Sciatic nerve (tissue), 2 donors: Measurements from ENCODE around the gene SEMA4C. TPM values are rescaled to one million over a fixed set of nuclear protein-coding genes. Genes with fewer than 3 reads are reported as not detected.
"Not testable (repeated sequence)": the region's sequence is repeated elsewhere in the genome, so short reads cannot be mapped to it uniquely, and the experiment has no call there.

Experiments used
- ATAC-seq: fragments of 200-7000 bp; cut with Tn5 transposase; one replicate; pipeline ENCODE4 v1.9.1; 2020; ENCODE audit warnings: mild to moderate bottlenecking, moderate library complexity
- DNase-seq: peaks from one replicate; pipeline ENCODE4 v3.0.0-alpha.2; 2020; ENCODE audit warnings: low spot score
- intact Hi-C: fragments of 100-400 bp; cut with DNase I; formaldehyde crosslinking; loops from one replicate; pipeline ENCODE4 v1.14.2; 2022
- total RNA-seq: library from RNA; stranded (reverse); fragmentation: NEBNext Ultra II Directional; extraction: Animal tissue kit (Norgen Biotek cat#: 25700); gene quantifications from one replicate; pipeline ENCODE4 v1.2.1, GENCODE V29; 2021
- donor health status: DM: no; HTN: no; CAD: no.
- donor health status: DM: no; HTN: no; CAD: no.

The SEMA4C gene
- total RNA-seq, 1 donor from 2014 or later = 136 TPM

DNA sequence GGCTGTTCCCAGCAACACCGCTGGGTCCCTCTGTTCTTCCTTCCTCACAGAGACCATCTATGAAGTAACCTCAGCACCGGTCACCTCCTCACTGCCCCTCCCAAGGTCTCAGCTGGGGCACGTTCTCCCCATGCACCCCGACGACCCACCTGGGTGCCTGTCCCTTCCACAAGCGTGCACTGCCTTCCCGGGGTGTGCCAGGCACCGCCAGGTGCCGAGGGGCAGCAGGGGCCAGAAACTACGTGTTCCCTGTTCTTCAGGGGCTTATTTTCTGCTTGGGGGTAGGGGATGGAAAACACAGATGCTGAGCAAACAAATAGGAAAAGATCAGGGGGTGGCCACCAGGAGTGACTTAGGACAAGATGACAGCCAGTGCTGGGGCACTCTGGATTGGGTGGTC lies 30.4 kb upstream of the SEMA4C start:
- intact Hi-C loops = loop anchor here (10.0 kb wide), 1 partner anchor 575 kb away; the partner anchor contains the start of gene ITPRIPL1
- no peak for ATAC-seq
- no peak for DNase-seq

DNA sequence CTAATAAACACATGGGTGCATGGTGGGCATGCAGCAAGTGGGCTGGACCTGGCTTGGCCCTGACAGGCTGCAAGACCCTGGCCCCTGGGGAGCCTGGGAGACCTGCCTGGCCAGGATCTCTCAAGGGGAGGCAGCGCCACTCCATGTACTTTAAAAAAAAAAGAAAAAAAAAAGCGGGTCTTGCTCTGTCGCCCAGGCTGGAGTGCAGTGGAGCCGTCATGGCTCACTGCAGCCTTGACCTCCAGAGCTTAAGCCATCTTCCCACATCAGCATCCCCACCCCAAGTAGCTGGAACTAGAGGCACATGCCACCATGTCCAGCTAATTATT lies 29.5 kb upstream of the SEMA4C start:
- DNase-seq (no peak), ATAC-seq (no peak)
- intact Hi-C loops = no loop called here

DNA sequence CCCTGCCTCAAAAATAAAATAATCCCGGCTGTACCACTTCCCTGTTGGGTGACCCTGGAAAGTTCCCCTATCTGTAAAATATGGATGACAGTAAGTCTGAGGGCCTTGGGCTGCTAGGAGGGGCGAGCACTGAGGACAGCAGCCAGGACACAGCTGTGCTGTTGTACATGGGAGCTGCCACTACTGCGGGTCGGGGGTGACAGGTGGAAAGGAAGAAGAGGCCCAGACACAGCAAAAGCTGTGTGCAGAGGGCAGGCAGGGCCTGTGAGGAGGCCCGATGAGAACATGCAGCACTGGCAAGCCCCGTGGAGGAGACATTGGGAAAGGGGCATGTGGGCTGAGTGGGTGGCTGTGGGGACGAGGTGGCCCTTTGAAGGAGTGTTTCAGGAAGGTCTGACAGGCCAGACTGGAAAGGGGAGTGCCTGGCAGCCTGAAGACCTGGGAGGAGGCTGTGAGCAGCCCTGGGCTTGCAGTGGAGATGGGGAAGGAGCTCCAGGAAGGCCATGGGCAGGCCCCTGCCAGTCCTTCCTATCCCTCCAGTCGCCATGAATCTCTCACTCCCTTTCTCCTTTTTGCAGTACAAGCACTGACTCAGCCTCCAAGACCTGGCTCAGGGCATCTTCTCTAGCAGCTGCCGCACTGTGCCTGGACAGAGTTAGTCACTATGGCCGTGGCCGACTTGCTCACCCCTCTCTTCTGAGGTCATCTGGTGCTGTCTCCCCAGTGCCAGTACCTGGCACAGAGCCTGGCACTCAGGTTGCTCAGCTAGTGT lies 28.9 kb upstream of the SEMA4C start:
- intact Hi-C loops = no loop called here
- no peak for ATAC-seq
- no peak for DNase-seq

DNA sequence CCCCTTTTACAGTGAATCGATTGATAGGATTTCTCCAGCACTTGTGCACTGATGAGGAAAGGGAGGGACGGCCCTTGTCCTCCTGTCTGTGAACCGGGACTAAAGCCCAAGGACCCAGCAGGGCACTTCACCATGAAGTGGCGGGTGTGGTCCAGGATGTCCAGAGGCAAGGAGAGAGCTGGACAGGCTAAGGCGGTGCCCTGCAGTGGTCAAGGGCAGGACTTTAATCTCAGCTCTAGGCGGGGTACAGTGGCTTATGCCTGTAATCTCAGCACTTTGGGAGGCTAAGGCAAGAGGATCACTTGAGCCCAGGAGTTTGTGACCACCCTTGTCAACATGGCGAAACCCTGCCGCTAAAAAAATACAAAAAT lies 28.2 kb upstream of the SEMA4C start:
- intact Hi-C loops = no loop called here
- DNase-seq (no peak), ATAC-seq (no peak)

DNA sequence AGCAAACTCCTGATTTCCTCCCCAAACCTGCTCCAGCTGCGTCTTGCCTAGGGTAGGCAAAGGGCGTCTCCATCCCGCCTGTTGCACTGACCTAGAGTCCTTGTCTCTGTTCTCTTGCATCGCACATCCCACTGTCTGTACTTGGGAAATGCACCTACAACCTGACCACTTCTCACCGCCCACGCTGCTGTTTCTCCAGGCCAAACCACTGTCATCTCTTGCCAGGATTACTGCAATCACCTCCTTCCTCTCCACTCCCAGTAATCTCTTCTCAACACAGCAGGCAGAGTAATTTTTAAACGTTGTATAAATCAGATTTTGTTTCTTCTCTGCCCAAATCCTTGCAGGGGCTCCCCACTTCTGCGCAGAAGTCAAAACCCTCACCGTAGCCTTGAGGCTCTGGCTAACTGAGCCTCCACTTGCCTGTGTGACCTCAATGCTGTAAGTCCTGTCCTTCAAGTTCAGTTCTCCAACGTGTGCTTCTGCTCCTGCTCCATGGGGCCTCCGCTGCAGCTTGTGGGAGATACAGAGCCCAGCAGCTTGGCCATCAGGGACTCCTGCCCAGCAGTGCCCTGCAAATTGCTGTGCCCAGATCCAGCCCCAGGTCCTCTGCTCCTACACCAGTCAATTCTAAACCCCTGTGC lies 27.7 kb upstream of the SEMA4C start:
- DNase-seq (no peak), ATAC-seq (no peak)
- intact Hi-C loops = no loop called here

DNA sequence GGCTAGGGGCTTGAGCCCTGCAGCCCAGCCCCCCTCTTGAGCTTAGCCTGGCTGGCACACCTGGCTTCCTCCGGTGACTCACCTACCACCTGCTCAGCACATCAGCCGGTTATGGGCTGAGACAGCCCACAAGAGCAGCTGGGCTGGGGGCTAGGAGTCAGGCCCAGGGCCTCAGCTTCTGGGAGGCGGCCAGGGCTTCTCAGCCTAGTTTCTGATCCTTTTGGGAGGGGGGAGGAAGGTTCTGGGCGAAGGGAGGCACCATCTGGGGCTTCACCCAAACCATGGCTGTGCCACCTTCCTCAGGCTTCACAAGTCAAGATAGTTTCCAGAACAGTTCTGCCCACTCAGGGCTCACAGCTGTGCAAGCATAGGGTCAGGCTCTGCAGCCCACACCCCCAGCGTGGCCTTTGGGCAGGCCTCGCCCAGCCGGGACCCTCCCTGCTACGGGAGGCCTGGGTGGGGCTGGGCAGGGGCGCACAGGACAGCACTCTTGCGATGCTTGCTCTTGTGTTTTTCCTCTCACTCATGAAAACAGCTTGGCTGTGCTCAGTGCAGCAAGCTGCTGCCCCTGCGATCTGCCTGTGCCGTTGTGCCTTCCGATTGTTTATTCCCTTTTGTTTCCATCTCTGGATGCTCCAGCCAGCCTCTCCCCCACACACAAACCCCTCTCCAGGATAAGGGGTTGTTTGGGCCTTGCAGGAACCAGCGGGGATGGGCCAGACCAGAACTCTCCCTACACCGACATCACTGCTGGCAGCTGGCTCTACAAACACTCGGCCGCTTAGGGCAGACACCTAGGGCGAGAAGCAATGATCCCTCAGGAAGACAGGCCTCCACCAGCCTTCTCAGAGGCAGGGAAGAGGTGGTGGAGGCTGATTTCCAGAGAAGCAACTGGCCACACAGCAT lies 26.1 kb upstream of the SEMA4C start:
- intact Hi-C loops = no loop called here
- DNase-seq (no peak), ATAC-seq (peak; percentile 38)

DNA sequence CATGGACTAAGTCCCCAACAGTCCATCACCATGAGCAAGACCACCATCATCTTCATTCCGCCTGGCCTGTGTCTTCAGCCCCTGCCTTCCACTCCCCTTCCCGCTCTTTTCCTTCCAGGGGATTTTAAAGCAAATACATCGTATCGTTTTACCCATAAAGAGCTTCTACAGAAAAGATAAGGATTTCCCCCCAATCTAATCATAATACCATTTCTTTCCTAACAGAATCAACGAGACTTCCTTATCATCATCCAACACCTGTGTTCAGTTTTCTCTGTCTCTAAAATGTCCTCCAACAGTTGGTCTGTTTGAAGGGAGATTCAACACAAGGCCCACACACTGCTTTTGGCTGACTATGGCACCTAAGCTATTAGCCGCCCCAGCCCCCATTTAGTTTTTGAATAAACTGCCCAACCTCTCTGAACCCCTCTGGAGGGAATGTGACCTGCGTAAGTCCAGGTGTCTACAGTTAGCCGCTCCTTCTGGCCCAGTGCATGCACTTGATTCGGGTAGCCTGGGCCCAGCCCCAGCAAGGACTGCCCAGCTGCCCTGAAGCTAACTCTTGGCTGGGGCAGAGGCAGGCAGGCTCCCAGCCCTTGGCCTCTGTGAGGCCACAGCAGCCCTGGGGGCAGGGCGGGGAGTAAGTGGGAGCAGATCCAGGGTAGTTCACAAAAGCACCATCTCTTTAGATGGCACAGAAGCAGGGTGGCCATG lies 25.3 kb upstream of the SEMA4C start:
- ATAC-seq (peak; percentile 42), DNase-seq (no peak)
- intact Hi-C loops = no loop called here

DNA sequence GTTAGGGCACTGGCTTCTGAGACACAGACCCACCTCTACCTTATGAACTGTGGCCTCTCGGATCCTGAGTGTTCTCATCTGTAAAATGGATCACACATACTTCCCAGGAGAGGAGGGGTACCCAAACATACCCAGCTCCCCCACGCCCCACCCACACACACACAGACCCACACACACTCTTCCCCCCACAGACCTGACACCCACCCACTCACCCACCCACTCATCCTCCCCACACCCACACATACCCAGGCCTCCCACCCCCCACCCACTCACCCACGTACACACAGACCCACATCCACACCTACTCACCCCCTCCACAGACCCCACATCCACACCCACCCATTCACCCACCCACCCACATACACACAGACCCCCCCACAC lies 24.3 kb upstream of the SEMA4C start:
- intact Hi-C loops = no loop called here
- ATAC-seq = no peak

DNA sequence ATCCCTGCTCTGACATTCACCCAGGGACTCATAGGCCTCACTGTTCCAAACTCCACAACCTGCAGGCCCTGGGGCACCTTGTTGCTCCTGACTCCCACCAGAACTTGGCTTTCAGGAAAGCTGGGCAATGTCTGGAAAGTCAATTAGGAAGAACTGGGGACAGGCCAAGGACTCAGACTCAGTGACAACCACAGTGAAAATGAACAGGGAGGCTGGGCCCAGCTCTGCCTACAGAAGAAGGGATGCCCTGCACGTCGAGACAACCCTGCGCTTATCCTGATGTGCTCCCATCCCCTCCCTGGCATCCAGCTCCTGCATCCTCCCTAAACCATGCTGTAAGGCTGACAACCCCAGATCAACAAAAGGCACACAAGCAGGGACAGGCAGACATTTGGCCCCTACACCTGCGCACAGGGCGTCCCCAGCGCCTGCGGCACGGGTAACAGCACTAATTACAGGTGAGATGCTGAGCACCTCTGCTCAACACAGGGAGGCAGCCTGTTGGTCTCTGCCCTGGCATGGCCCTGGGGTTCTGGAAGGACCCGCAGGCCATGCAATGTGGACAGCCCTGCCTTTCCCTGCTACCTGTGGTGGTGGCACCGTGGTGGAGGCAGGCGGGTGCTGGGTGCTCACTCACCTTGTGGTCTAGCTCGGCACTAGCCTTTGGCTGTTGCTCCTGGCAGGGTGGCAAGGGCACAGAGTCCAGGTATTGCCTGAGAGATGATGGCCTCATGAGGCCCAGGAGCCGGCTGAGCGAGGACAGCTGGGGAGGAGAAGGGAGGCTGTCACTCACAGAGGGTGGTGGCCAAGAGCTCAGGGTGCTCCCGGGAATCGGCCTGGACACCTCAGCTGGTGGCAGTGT lies 23.6 kb upstream of the SEMA4C start:
- intact Hi-C loops = no loop called here
- no peak for DNase-seq
- no peak for ATAC-seq

More for the DNA sequence above, 24.3 kb upstream of the SEMA4C start:
- DNase-seq = no peak

DNA sequence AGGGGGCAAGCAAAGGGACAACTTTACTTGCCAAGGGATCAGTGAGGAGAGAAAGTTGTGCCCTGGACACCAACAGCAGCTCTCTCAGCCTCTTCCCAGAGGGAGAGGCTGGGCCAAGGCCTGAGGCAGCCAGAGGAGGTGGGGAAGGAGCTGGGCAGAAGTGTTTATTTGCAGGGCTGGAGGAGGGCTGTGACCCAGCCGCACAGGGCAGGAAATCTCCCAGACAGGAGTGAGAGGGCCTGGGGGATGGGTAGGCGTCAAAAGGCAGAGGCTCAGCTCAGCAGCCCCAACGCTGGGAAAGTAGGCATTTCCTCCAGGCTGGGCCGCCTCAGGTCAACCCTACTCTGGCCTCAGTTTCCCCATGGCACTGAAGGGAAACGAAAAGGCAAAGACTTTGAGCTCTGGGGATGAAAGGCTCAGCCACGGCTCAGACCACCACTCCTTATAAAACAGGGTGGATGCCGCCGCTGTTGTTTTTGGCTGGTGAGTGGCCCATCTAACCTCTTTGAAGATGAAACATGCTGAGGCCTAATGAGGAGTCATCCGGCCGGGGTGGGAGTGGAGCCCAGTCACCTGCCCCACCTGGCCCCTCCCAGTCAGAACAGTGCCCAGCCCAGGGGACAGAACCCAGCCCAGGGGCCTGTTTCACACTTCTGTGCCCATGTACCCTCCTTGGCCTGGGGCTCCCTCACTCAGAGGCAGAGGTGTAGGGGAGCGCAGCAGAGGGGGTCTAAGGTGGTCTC lies 21.9 kb upstream of the SEMA4C start:
- ATAC-seq (no peak), DNase-seq (no peak)
- intact Hi-C loops = no loop called here

DNA sequence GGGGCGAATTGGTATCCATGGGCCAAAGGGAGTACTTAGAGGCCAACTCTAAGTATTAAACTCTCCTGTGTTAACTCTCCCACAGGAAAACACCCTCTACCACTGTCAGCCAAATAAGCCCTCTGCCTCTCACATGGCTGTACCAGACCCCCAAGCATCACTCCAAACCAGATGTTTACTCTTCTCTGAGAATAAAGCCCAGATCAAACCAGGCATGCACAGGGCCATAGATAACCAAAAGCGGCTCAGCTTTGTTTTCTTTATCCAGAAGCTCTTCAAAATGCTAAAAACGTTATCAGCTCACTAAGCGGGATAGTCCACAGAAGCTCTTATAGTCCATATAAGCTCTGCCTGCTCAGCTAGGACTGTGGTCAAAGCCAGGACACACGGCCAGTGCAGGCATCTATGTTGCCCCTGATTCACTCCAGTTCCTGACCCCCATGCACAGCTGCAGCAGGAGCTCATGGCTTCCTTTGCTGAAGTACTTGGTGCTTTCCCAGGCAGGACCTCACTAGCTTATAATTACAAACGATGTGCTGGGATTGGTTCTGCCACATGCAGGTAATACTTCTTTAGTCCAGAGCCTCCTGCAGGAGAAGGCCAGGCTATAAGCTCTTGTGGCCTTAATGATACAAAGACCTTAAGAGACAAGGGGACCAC lies 21.0 kb upstream of the SEMA4C start:
- ATAC-seq (no peak), DNase-seq (no peak)
- intact Hi-C loops = no loop called here

DNA sequence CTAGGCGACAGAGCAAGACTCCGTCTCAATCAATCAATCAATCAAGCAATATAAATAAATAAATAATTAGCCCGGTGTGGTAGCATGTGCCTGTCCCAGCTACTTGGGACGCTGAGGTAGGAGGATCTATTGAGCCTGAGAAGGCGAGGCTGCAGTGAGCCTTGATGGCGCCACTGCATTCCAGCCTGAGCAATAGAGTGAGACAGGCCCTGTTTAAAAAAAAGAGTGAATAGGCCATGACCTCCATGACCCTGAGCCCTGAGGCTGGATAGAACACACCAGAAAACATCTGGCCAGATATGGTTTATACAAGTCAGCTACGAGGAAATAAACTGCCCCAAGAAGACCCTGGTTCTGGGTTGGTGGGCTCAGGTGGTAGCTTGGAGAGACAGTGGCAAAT lies 20.4 kb upstream of the SEMA4C start:
- intact Hi-C loops = no loop called here
- ATAC-seq = no peak
- DNase-seq = no peak

DNA sequence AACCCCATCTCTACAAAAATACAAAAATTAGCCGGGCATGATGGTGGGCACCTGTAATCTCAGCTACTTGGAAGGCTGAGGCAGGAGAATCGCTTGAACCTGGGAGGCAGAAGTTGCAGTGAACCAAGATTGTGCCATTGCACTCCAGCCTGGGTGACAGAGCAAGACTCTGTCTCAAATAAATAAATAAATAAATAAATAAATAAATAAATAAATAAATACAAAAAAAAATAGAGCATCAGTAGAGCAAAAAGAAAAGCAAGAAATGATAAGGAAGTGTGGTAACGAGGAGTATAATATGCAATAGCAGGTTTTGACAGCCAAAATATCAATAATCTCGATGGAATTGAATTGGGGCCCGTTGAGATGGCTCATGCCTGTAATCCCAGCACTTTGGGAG lies 19.6 kb upstream of the SEMA4C start:
- ATAC-seq, intact Hi-C loops, DNase-seq: not testable (repeated sequence)

DNA sequence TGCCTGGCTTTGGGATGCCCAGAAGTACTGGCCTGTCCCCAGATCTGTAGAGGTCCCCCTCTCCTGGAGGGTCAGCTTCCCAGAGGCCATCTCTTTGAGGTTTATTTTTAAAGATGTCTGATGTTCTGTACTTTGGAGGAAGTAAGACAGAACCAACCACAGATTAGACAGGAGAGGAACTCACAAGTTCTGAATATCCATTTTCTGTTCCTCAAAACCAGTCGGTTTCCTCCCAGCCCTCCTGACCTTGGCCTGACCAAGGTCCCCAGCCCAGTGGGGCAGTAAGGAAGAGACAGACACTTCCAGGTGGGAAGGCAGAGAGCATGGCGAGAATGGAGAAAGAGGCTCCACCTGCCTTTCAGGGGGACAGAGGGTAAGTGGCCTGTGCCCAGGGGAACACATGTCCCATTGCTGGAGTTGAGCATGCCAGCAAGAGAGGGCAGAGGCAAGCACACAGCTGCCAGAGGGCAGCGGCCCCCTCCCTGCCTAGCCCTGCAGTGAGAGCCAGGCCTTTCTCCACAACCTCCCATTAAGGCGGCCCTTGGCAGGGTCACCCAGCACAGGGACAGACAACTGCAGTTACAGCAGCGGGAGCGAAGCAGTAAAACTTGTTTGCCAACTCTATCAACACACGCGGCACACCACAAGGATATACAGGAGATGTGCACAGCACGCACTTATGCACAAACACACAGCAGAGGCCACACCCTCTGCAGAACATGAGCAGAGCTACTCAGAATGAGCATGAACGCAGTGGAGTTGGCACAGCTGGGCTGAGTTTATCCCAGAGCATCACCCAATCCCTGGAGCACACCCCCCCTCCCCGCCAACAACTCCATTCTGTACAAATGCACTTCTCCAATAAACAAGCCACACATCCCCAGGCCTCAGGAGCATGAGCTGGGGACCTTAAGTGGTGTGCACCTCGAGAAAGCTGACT lies 18.5 kb upstream of the SEMA4C start:
- DNase-seq (no peak), ATAC-seq (peak; percentile 50)
- intact Hi-C loops = no loop called here

DNA sequence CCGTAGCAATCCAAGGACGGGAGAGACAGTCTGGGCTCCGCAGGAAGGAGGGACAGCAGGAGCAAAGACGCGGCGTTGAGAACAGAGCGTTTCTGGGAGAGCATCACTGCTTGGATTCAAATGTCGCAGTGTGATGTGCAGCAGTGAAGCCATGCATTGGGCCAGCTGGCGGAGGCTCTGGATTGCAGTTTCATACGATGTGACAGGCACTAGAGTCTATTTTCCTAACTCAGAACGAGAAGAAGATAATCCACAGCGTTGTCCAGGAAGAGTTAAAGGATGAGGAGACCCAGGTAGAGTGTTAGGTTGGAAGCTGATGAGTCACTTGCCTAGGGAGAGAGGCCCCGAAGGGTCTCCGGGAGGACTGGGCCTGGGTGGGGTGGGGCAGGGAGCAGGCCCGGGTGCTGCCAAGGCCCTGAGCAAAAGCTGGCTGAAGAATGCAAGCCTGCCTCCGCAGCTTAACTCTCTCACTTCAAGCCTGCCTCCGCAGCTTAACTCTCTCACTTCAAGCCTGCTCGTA lies 17.7 kb upstream of the SEMA4C start:
- ATAC-seq (peak; percentile 58), DNase-seq (no peak)
- intact Hi-C loops = no loop called here
